Measurements from ENCODE around the gene GDF10. TPM values are rescaled to one million over a fixed set of nuclear protein-coding genes. Genes with fewer than 3 reads are reported as not detected.
A peak's percentile ranks its signal among the peaks of the same experiment; 100 is the strongest.

Gene GDF10
- total RNA-seq, 1 donor from 2014 or later: 1.8 TPM

DNA sequence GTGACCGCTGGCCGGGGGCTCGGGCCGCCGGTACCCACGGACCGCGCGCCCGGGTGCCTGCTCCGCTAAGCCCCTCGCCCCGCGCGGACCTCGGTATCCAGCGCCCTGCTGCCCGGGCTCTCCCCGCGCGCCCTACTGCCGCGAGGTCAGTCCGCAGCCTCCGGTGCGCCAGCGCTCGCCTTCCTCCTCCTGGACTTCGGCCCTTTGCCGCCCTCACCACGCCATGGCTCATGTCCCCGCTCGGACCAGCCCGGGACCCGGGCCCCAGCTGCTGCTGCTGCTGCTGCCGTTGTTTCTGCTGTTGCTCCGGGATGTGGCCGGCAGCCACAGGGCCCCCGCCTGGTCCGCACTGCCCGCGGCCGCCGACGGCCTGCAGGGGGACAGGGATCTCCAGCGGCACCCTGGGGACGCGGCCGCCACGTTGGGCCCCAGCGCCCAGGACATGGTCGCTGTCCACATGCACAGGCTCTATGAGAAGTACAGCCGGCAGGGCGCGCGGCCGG lies 483 bp downstream of the GDF10 start:
- Mint-ChIP-seq H3K27ac (no peak overlapping the region), H3K4me3 (peak overlapping the region; percentile 60), H3K9me3 (no peaks in the 10 kb centered on the region), H3K4me1 (peaks cover 8% of the 10 kb centered on the region), H3K36me3 (no peaks in the 10 kb centered on the region), H3K27me3 (ENCODE audit: low read depth) (peaks cover 92% of the 10 kb centered on the region)
- TF ChIP-seq, protein P1, sequence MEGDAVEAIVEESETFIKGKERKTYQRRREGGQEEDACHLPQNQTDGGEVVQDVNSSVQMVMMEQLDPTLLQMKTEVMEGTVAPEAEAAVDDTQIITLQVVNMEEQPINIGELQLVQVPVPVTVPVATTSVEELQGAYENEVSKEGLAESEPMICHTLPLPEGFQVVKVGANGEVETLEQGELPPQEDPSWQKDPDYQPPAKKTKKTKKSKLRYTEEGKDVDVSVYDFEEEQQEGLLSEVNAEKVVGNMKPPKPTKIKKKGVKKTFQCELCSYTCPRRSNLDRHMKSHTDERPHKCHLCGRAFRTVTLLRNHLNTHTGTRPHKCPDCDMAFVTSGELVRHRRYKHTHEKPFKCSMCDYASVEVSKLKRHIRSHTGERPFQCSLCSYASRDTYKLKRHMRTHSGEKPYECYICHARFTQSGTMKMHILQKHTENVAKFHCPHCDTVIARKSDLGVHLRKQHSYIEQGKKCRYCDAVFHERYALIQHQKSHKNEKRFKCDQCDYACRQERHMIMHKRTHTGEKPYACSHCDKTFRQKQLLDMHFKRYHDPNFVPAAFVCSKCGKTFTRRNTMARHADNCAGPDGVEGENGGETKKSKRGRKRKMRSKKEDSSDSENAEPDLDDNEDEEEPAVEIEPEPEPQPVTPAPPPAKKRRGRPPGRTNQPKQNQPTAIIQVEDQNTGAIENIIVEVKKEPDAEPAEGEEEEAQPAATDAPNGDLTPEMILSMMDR (IDR thresholded peaks at IDR 0.05; ENCODE audit: unreplicated experiment): no peak
- no peak for DNase-seq (ENCODE audit: low spot score in 2 of 2, unreplicated experiment in 2 of 2)

- Mint-ChIP-seq H3K4me3 (no peak overlapping the region), H3K4me1 (peaks cover 4% of the 10 kb centered on the region), H3K36me3 (no peaks in the 10 kb centered on the region), H3K27me3 (ENCODE audit: low read depth) (peaks cover 93% of the 10 kb centered on the region), H3K9me3 (no peaks in the 10 kb centered on the region), H3K27ac (no peak overlapping the region)
- TF ChIP-seq, protein P1 (IDR thresholded peaks at IDR 0.05; ENCODE audit: unreplicated experiment): no peak
- DNase-seq (ENCODE audit: low spot score in 2 of 2, unreplicated experiment in 2 of 2): no peak
Measured at GRCh38 chr10:47301833-47302232, 1.8 kb downstream of the GDF10 start.

DNA sequence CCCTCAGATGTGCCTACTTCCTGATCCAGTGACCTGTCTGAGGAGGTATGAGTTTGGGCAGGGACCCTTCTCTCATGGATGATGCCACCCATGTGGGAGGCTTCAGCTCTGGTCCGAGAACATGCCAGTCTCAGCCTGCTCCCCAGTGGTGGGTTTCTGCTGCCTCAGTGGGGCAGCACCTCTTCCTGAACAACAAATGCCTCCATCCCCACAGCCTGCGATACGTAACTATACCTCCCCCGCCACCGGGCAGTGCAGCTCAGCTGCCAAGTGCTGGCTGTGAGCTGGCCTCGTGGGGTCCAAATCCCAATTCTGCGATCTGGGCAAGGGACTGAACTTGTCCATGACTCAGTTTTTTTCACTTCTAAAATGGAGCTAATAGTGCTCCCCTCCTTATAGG lies 3.1 kb downstream of the GDF10 start:
- Mint-ChIP-seq H3K27ac (no peak overlapping the region), H3K4me3 (no peak overlapping the region), H3K27me3 (ENCODE audit: low read depth) (peaks cover 93% of the 10 kb centered on the region), H3K9me3 (no peaks in the 10 kb centered on the region), H3K36me3 (no peaks in the 10 kb centered on the region), H3K4me1 (peaks cover 4% of the 10 kb centered on the region)
- TF ChIP-seq, protein P1 (IDR thresholded peaks at IDR 0.05; ENCODE audit: unreplicated experiment): no peak
- no peak for DNase-seq (ENCODE audit: low spot score in 2 of 2, unreplicated experiment in 2 of 2)

DNA sequence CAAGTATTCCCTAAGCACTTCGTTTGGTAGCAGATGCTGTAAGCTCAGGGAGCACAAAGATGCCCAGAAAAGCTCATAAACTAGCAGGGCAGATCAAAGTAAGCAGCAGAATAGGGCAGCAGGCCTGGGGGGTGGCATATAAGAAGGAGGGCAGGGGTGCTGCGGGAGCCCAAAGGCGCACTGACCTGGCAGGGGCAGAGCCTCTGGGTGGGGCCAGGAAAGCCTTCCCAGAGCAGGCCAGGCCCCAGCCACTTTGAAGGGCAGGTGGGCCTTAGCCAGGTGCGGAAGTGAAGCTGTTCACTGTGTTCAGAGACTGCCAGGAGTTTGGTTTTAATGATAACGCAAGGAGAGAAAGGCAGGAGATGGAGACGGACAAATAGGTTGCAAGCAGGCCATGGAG lies 3.9 kb downstream of the GDF10 start:
- TF ChIP-seq, protein P1 (IDR thresholded peaks at IDR 0.05; ENCODE audit: unreplicated experiment): no peak
- Mint-ChIP-seq H3K4me1 (peaks cover 4% of the 10 kb centered on the region), H3K27ac (no peak overlapping the region), H3K27me3 (ENCODE audit: low read depth) (peaks cover 93% of the 10 kb centered on the region), H3K9me3 (no peaks in the 10 kb centered on the region), H3K4me3 (no peak overlapping the region), H3K36me3 (no peaks in the 10 kb centered on the region)
- no peak for DNase-seq (ENCODE audit: low spot score in 2 of 2, unreplicated experiment in 2 of 2)

DNA sequence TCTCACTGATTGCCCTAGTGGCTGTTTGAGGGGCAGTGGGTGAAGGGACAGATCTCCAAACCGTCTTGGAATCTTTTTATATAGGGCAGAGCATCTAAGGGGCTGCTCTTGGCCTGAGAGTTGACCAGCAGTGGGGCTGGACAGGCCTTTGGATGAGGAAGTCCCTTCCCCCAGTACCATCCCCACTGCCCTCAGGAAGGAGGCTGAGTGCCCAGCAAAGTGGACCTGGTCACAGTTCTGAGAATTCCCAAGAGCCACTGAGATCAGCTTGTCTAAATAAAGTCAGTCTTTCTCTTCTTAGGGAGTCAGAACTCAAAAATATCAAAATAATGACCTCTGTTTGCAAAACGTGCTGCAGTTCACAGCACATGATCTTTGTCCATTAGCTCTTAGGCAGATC lies 5.6 kb downstream of the GDF10 start:
- peaks cover 94% of the 10 kb centered on the region for H3K27me3 Mint-ChIP-seq (ENCODE audit: low read depth)
- no peak overlapping the region for H3K4me3 Mint-ChIP-seq
- peaks cover 3% of the 10 kb centered on the region for H3K4me1 Mint-ChIP-seq
- H3K36me3 Mint-ChIP-seq: no peaks in the 10 kb centered on the region
- no peak for DNase-seq (ENCODE audit: low spot score in 2 of 2, unreplicated experiment in 2 of 2)
- H3K9me3 Mint-ChIP-seq: no peaks in the 10 kb centered on the region
- no peak overlapping the region for H3K27ac Mint-ChIP-seq
- TF ChIP-seq, protein P1 (IDR thresholded peaks at IDR 0.05; ENCODE audit: unreplicated experiment): no peak

Data from mesothelial cell of epicardium (in vitro differentiated cells).